DMS53 treated with DMSO at 0.1 percent for 48 hours (cell line): Measurements from ENCODE around the gene HCFC1R1.

Experiments
- DNase-seq: peaks from one replicate; lab custom pipeline; 2025; ENCODE audit not compliant: unreplicated experiment; lab: John Stamatoyannopoulos, UW

HCFC1R1 gene

GRCh38 chr16:3020247-3020603 is 3.5 kb downstream of the HCFC1R1 start, which contains the start of gene TNFRSF12A:
Gene TNFRSF12A (plus strand): TSS chr16:3020368. CDS start chr16:3020398, 30 bp downstream.
- peak; percentile 45 for DNase-seq

- no peak for DNase-seq
Measured at GRCh38 chr16:3019594-3020246, 4.0 kb downstream of the HCFC1R1 start.

- DNase-seq = no peak
Measured at GRCh38 chr16:3017794-3018506, 5.8 kb downstream of the HCFC1R1 start, which contains the start of gene CLDN6. Gene CLDN6 (minus strand): TSS chr16:3018183. CDS start chr16:3016021, 2,162 bp downstream.

GRCh38 chr16:3017344-3017743 is 6.4 kb downstream of the HCFC1R1 start:
- no peak for DNase-seq

- DNase-seq = no peak
Measured at GRCh38 chr16:3015865-3016521, 7.7 kb downstream of the HCFC1R1 start.

GRCh38 chr16:3014971-3015370 is 8.8 kb downstream of the HCFC1R1 start:
- DNase-seq = no peak

- DNase-seq = no peak
Measured at GRCh38 chr16:3013998-3014690, 9.6 kb downstream of the HCFC1R1 start.

GRCh38 chr16:3013491-3013951 is 10.2 kb downstream of the HCFC1R1 start:
- no peak for DNase-seq

- DNase-seq = peak; percentile 29
Measured at GRCh38 chr16:3012828-3013420, 10.8 kb downstream of the HCFC1R1 start, which contains the start of gene CLDN9. Gene CLDN9 (plus strand): TSS chr16:3012923. CDS start chr16:3013363, 440 bp downstream.

- DNase-seq = no peak
Measured at GRCh38 chr16:3012246-3012645, 11.5 kb downstream of the HCFC1R1 start.

- DNase-seq = no peak
Measured at GRCh38 chr16:3010510-3010909, 13.2 kb downstream of the HCFC1R1 start.

- DNase-seq = peak; percentile 31
Measured at GRCh38 chr16:3009568-3010390, 14.0 kb downstream of the HCFC1R1 start.

GRCh38 chr16:3008690-3009037 is 15.1 kb downstream of the HCFC1R1 start:
- no peak for DNase-seq

GRCh38 chr16:3007957-3008689 is 15.6 kb downstream of the HCFC1R1 start:
- DNase-seq = no peak

- DNase-seq = no peak
Measured at GRCh38 chr16:3007059-3007956, 16.4 kb downstream of the HCFC1R1 start.

- DNase-seq = peak; percentile 16
Measured at GRCh38 chr16:3004781-3005284, 18.9 kb downstream of the HCFC1R1 start.

- no peak for DNase-seq
Measured at GRCh38 chr16:3004319-3004718, 19.4 kb downstream of the HCFC1R1 start.
